GM21360 (cell line): ENCODE results near the gene SLC12A8.

Experiments
- ATAC-seq: cut with Tn5 transposase; IDR thresholded peaks from one replicate; pipeline ENCODE4 v1.9.1; 2021; ENCODE audit warnings: mild to moderate bottlenecking, moderate library complexity; ENCODE audit not compliant: unreplicated experiment

Gene SLC12A8

GRCh38 chr3:125059488-125060245 lies 152.9 kb downstream of the SLC12A8 start:
- no peak for ATAC-seq

GRCh38 chr3:125058959-125059358 lies 153.6 kb downstream of the SLC12A8 start:
- ATAC-seq: no peak

GRCh38 chr3:125058529-125058928 lies 154.0 kb downstream of the SLC12A8 start:
- ATAC-seq: no peak

GRCh38 chr3:125057186-125057850 lies 155.2 kb downstream of the SLC12A8 start:
- no peak for ATAC-seq

- peak; percentile 69 for ATAC-seq
These were observed 156.4 kb downstream of the SLC12A8 start, which contains the start of gene HEG1 for GRCh38 chr3:125055913-125056745. HEG1 (minus strand) TSS chr3:125055997; CDS start chr3:125055890, 107 bp downstream.

- peak; percentile 22 for ATAC-seq
These were observed 157.1 kb downstream of the SLC12A8 start for GRCh38 chr3:125055331-125055912.

- no peak for ATAC-seq
These were observed 157.9 kb downstream of the SLC12A8 start for GRCh38 chr3:125054449-125055329.

GRCh38 chr3:125054062-125054448 lies 158.5 kb downstream of the SLC12A8 start:
- ATAC-seq: no peak

- no peak for ATAC-seq
These were observed 159.2 kb downstream of the SLC12A8 start for GRCh38 chr3:125053304-125053699.

GRCh38 chr3:125052624-125053303 lies 159.8 kb downstream of the SLC12A8 start:
- ATAC-seq: no peak

- ATAC-seq: no peak
These were observed 160.6 kb downstream of the SLC12A8 start for GRCh38 chr3:125051715-125052581.

GRCh38 chr3:125051205-125051604 lies 161.3 kb downstream of the SLC12A8 start:
- ATAC-seq: no peak

- ATAC-seq: no peak
These were observed 162.0 kb downstream of the SLC12A8 start for GRCh38 chr3:125050488-125051090.

GRCh38 chr3:125048282-125048681 lies 164.3 kb downstream of the SLC12A8 start:
- ATAC-seq: no peak

- ATAC-seq: no peak
These were observed 166.6 kb downstream of the SLC12A8 start for GRCh38 chr3:125045965-125046364.

- ATAC-seq: no peak
These were observed 167.4 kb downstream of the SLC12A8 start for GRCh38 chr3:125045194-125045593.

- no peak for ATAC-seq
These were observed 168.9 kb downstream of the SLC12A8 start for GRCh38 chr3:125043599-125044151.
